KMS-11 (cell line): ENCODE measurements around the gene GIMD1.

Experiments used
- H2AFZ ChIP-seq: fragments of 200-600 bp; sonication (generic); 2 replicates; pipeline ENCODE4 v1.6.1; 2016; ENCODE audit warnings: antibody characterized with exemption, mixed run types, low read depth
- H3K27ac ChIP-seq: fragments of 200-600 bp; sonication (generic); 2 replicates; pipeline ENCODE4 v1.6.1; 2016; ENCODE audit warnings: mild to moderate bottlenecking, mixed run types
- H3K27me3 ChIP-seq: fragments of 200-600 bp; sonication (generic); 2 replicates; pipeline ENCODE4 v1.6.1; 2017; ENCODE audit warnings: mild to moderate bottlenecking, low read depth, mixed run types, moderate library complexity; ENCODE audit not compliant: insufficient read depth
- H3K36me3 ChIP-seq: fragments of 200-600 bp; sonication (generic); 2 replicates; pipeline ENCODE4 v1.6.1; 2017; ENCODE audit warnings: mild to moderate bottlenecking, mixed run types; ENCODE audit not compliant: insufficient read depth
- H3K4me1 ChIP-seq: fragments of 200-600 bp; sonication (generic); 2 replicates; pipeline ENCODE4 v1.6.1; 2016; ENCODE audit warnings: mild to moderate bottlenecking, low read depth, mixed run types; ENCODE audit not compliant: poor library complexity, severe bottlenecking
- H3K4me2 ChIP-seq: fragments of 200-600 bp; sonication (generic); 2 replicates; pipeline ENCODE4 v1.7.0; 2016; ENCODE audit warnings: mild to moderate bottlenecking, mixed run types
- H3K4me3 ChIP-seq: fragments of 200-600 bp; sonication (generic); IDR thresholded peaks from 2 replicates; pipeline ENCODE4 v1.6.1; 2017; ENCODE audit warnings: low read depth, low read length, mixed read lengths; ENCODE audit not compliant: insufficient read depth
- H3K79me2 ChIP-seq: fragments of 200-600 bp; sonication (generic); 2 replicates; pipeline ENCODE4 v1.6.1; 2016; ENCODE audit warnings: low read depth, mixed run types; ENCODE audit not compliant: insufficient read depth
- H3K9ac ChIP-seq: fragments of 200-600 bp; sonication (generic); 2 replicates; pipeline ENCODE4 v1.6.1; 2016; ENCODE audit warnings: mild to moderate bottlenecking, mixed run types
- H4K20me1 ChIP-seq: fragments of 200-600 bp; sonication (generic); 2 replicates; pipeline ENCODE4 v1.6.1; 2016; ENCODE audit warnings: mild to moderate bottlenecking, mixed run types; ENCODE audit not compliant: insufficient read depth
- CTCF ChIP-seq: fragments of 200-600 bp; sonication (generic); conservative IDR thresholded peaks from 2 replicates; pipeline ENCODE4 v1.6.1; 2017; ENCODE audit warnings: low read depth, mild to moderate bottlenecking, antibody characterized with exemption, low read length, moderate library complexity, mixed read lengths

The GIMD1 gene

GRCh38 chr4:106317815-106318214 lies 50.8 kb downstream of the GIMD1 start:
- no peaks in the 10 kb centered on the region for H3K27me3 ChIP-seq
- no peak for TF ChIP-seq CTCF
- H3K4me1 ChIP-seq = peaks cover 30% of the 10 kb centered on the region
- H3K36me3 ChIP-seq = no peaks in the 10 kb centered on the region
- no peaks in the 10 kb centered on the region for H4K20me1 ChIP-seq
- no peak overlapping the region for H3K27ac ChIP-seq
- peak overlapping the region; percentile 99 for H3K4me2 ChIP-seq
- H3K4me3 ChIP-seq = no peak overlapping the region
- H3K79me2 ChIP-seq = peaks cover 75% of the 10 kb centered on the region
- H3K9ac ChIP-seq = no peak overlapping the region
- no peak overlapping the region for H2AFZ ChIP-seq

- peak overlapping the region; percentile 89 for H3K27ac ChIP-seq
- peak overlapping the region; percentile 54 for H3K4me3 ChIP-seq
- H2AFZ ChIP-seq = peak overlapping the region; percentile 81
- H3K4me2 ChIP-seq = peak overlapping the region; percentile 99
- H3K9ac ChIP-seq = peak overlapping the region; percentile 84
- TF ChIP-seq CTCF = no peak
- H4K20me1 ChIP-seq = no peaks in the 10 kb centered on the region
- no peaks in the 10 kb centered on the region for H3K27me3 ChIP-seq
- H3K79me2 ChIP-seq = peaks cover 70% of the 10 kb centered on the region
- no peaks in the 10 kb centered on the region for H3K36me3 ChIP-seq
- H3K4me1 ChIP-seq = peaks cover 30% of the 10 kb centered on the region
These were observed 51.7 kb downstream of the GIMD1 start for GRCh38 chr4:106316773-106317409.

GRCh38 chr4:106315968-106316772 lies 52.4 kb downstream of the GIMD1 start, which contains the start of the genes AIMP1 and TBCK:
AIMP1 (plus strand) TSS chr4:106316550; CDS start chr4:106325010, 8,460 bp downstream.
TBCK (minus strand) TSS chr4:106316209; CDS start chr4:106308960, 7,249 bp downstream.
- peak within 1 kb of the TSS; percentile 84 for H3K9ac ChIP-seq
- H3K36me3 ChIP-seq = no peaks in the 10 kb centered on the region
- peaks cover 70% of the 10 kb centered on the region for H3K79me2 ChIP-seq
- H3K4me1 ChIP-seq = peaks cover 30% of the 10 kb centered on the region
- H3K27ac ChIP-seq = peak within 1 kb of the TSS; percentile 89
- peak within 1 kb of the TSS; percentile 81 for H2AFZ ChIP-seq
- H3K27me3 ChIP-seq = no peaks in the 10 kb centered on the region
- peak within 1 kb of the TSS; percentile 54 for H3K4me3 ChIP-seq
- TF ChIP-seq CTCF = no peak
- no peaks in the 10 kb centered on the region for H4K20me1 ChIP-seq
- peak within 1 kb of the TSS; percentile 99 for H3K4me2 ChIP-seq

- Histone ChIP-seq H4K20me1 (no peaks in the 10 kb centered on the region), H3K9ac (peak overlapping the region; percentile 84), H3K4me3 (peak overlapping the region; percentile 20), H3K36me3 (no peaks in the 10 kb centered on the region), H3K27ac (peak overlapping the region; percentile 89), H3K79me2 (peaks cover 68% of the 10 kb centered on the region), H3K27me3 (no peaks in the 10 kb centered on the region), H3K4me1 (peaks cover 30% of the 10 kb centered on the region), H3K4me2 (peak overlapping the region; percentile 83), H2AFZ (peak overlapping the region; percentile 81)
- no peak for TF ChIP-seq CTCF
These were observed 53.1 kb downstream of the GIMD1 start for GRCh38 chr4:106315476-106315967.
